Measurements from ENCODE around the gene ADAMTS13. TPM values are rescaled to one million over a fixed set of nuclear protein-coding genes. Genes with fewer than 3 reads are reported as not detected.

Gene ADAMTS13
- total and polyA plus RNA-seq, 12 donors = 1.5 to 17.8 (median 3.5) TPM

GRCh38 chr9:133384736-133385321 lies 37.3 kb upstream of the ADAMTS13 start:
- 83 to 88% methylated on average over 17 of the region's 17 CpGs for WGBS, 2 donors
- no peaks in the 10 kb centered on the region for H3K9me3 ChIP-seq
- H3K27ac ChIP-seq = no peak overlapping the region
- DNase-seq = no peak
- intact Hi-C loops (cut with DNase I) = no loop called here
- no peak for TF ChIP-seq CTCF (IDR thresholded peaks at IDR 0.05)
- H3K36me3 ChIP-seq = no peaks in the 10 kb centered on the region
- H3K27me3 ChIP-seq = no peaks in the 10 kb centered on the region
- H3K4me3 ChIP-seq = no peak overlapping the region
- no peaks in the 10 kb centered on the region for H3K4me1 ChIP-seq
- no peak for ATAC-seq

- Histone ChIP-seq H3K36me3 (no peaks in the 10 kb centered on the region), H3K27ac (no peak overlapping the region), H3K4me1 (no peaks in the 10 kb centered on the region), H3K4me3 (no peak overlapping the region), H3K27me3 (peaks cover 0 to 2% (median 0%) of the 10 kb centered on the region in 7 donors), H3K9me3 (no peaks in the 10 kb centered on the region)
- DNase-seq (no peak), ATAC-seq (no peak)
- WGBS, 2 donors = 85 to 87% methylated on average over 14 of the region's 14 CpGs
- intact Hi-C loops (cut with DNase I) = no loop called here
- no peak for TF ChIP-seq CTCF (IDR thresholded peaks at IDR 0.05)
Observed at GRCh38 chr9:133385452-133385851, 36.7 kb upstream of the ADAMTS13 start.

- H3K27me3 ChIP-seq = peaks cover 0 to 7% (median 0%) of the 10 kb centered on the region in 7 donors
- 77 to 79% methylated on average over 13 of the region's 13 CpGs for WGBS, 2 donors
- H3K9me3 ChIP-seq = no peaks in the 10 kb centered on the region
- H3K27ac ChIP-seq = no peak overlapping the region
- no peak overlapping the region for H3K4me3 ChIP-seq
- intact Hi-C loops (cut with DNase I) = no loop called here
- TF ChIP-seq CTCF (IDR thresholded peaks at IDR 0.05) = no peak
- H3K4me1 ChIP-seq = no peaks in the 10 kb centered on the region
- ATAC-seq (no peak), DNase-seq (no peak)
- H3K36me3 ChIP-seq = no peaks in the 10 kb centered on the region
Observed at GRCh38 chr9:133386338-133386737, 35.8 kb upstream of the ADAMTS13 start.

- Histone ChIP-seq H3K36me3 (no peaks in the 10 kb centered on the region), H3K27ac (no peak overlapping the region), H3K27me3 (peaks cover 0 to 9% (median 0%) of the 10 kb centered on the region in 7 donors), H3K4me3 (no peak overlapping the region), H3K4me1 (no peaks in the 10 kb centered on the region), H3K9me3 (no peaks in the 10 kb centered on the region)
- WGBS, 2 donors = 84 to 89% methylated on average over 9 of the region's 9 CpGs
- no peak for TF ChIP-seq CTCF (IDR thresholded peaks at IDR 0.05)
- DNase-seq (no peak), ATAC-seq (no peak)
- intact Hi-C loops (cut with DNase I) = no loop called here
Observed at GRCh38 chr9:133387680-133388079, 34.5 kb upstream of the ADAMTS13 start.
